ENCODE measurements around the gene ENDOV.

ENDOV gene

GRCh38 chr17:80413771-80414507 lies 1.0 kb upstream of the ENDOV start:
- TF ChIP-seq EZH2 (IDR thresholded peaks at IDR 0.05) (no peak), POLR2AphosphoS5 (IDR thresholded peaks at IDR 0.05; ENCODE audit: borderline replicate concordance, low read depth, low read length) (no peak), FOXP2 (optimal IDR thresholded peaks at IDR 0.05; ENCODE audit: control extremely low read depth, extremely low read length, insufficient read depth) (no peak)
- DNase-seq (ENCODE audit: low read depth, low spot score), result no peak
- Histone ChIP-seq H3K9ac (ENCODE audit: insufficient read length) (peak overlapping the region; percentile 91), H3K27ac (no peak overlapping the region), H3K36me3 (ENCODE audit: insufficient read depth, low read length) (no peaks in the 10 kb centered on the region), H3K9me3 (ENCODE audit: low read depth, low read length) (no peaks in the 10 kb centered on the region), H3K4me3 (peak overlapping the region; percentile 99)

- TF ChIP-seq POLR2AphosphoS5 (IDR thresholded peaks at IDR 0.05; ENCODE audit: borderline replicate concordance, low read depth, low read length) (no peak), FOXP2 (optimal IDR thresholded peaks at IDR 0.05; ENCODE audit: control extremely low read depth, extremely low read length, insufficient read depth) (no peak), EZH2 (IDR thresholded peaks at IDR 0.05) (no peak)
- no peak for DNase-seq (ENCODE audit: low read depth, low spot score)
- H3K4me3 ChIP-seq, result peak overlapping the region; percentile 99
- H3K27ac ChIP-seq, result no peak overlapping the region
- H3K36me3 ChIP-seq (ENCODE audit: insufficient read depth, low read length), result no peaks in the 10 kb centered on the region
- H3K9ac ChIP-seq (ENCODE audit: insufficient read length), result peak overlapping the region; percentile 91
- H3K9me3 ChIP-seq (ENCODE audit: low read depth, low read length), result no peaks in the 10 kb centered on the region
These were observed 512 bp upstream of the ENDOV start for GRCh38 chr17:80414508-80414802.

- no peaks in the 10 kb centered on the region for H3K9me3 ChIP-seq (ENCODE audit: low read depth, low read length)
- no peak for DNase-seq (ENCODE audit: low read depth, low spot score)
- peak overlapping the region; percentile 91 for H3K9ac ChIP-seq (ENCODE audit: insufficient read length)
- peak overlapping the region; percentile 99 for H3K4me3 ChIP-seq
- H3K36me3 ChIP-seq (ENCODE audit: insufficient read depth, low read length), result no peaks in the 10 kb centered on the region
- no peak overlapping the region for H3K27ac ChIP-seq
- no peak for TF ChIP-seq EZH2 (IDR thresholded peaks at IDR 0.05)
- no peak for TF ChIP-seq FOXP2 (optimal IDR thresholded peaks at IDR 0.05; ENCODE audit: control extremely low read depth, extremely low read length, insufficient read depth)
- TF ChIP-seq POLR2AphosphoS5 (IDR thresholded peaks at IDR 0.05; ENCODE audit: borderline replicate concordance, low read depth, low read length), result no peak
These were observed 715 bp downstream of the ENDOV start for GRCh38 chr17:80415626-80416137.

- TF ChIP-seq EZH2 (IDR thresholded peaks at IDR 0.05) (no peak), FOXP2 (optimal IDR thresholded peaks at IDR 0.05; ENCODE audit: control extremely low read depth, extremely low read length, insufficient read depth) (no peak)
- Histone ChIP-seq H3K9ac (ENCODE audit: insufficient read length) (no peak overlapping the region), H3K36me3 (ENCODE audit: insufficient read depth, low read length) (no peaks in the 10 kb centered on the region), H3K4me3 (peak overlapping the region; percentile 99), H3K9me3 (ENCODE audit: low read depth, low read length) (no peaks in the 10 kb centered on the region), H3K27ac (no peak overlapping the region)
- no peak for DNase-seq (ENCODE audit: low read depth, low spot score)
These were observed 1.4 kb downstream of the ENDOV start for GRCh38 chr17:80416260-80416939.

- Histone ChIP-seq H3K9me3 (ENCODE audit: low read depth, low read length) (no peaks in the 10 kb centered on the region), H3K36me3 (ENCODE audit: insufficient read depth, low read length) (no peaks in the 10 kb centered on the region), H3K4me3 (no peak overlapping the region), H3K27ac (no peak overlapping the region), H3K9ac (ENCODE audit: insufficient read length) (no peak overlapping the region)
- TF ChIP-seq POLR2AphosphoS5 (IDR thresholded peaks at IDR 0.05; ENCODE audit: borderline replicate concordance, low read depth, low read length) (no peak), EZH2 (IDR thresholded peaks at IDR 0.05) (no peak), FOXP2 (optimal IDR thresholded peaks at IDR 0.05; ENCODE audit: control extremely low read depth, extremely low read length, insufficient read depth) (no peak)
- DNase-seq (ENCODE audit: low read depth, low spot score), result no peak
These were observed 1.9 kb downstream of the ENDOV start for GRCh38 chr17:80416940-80417293.

GRCh38 chr17:80418589-80418988 lies 3.6 kb downstream of the ENDOV start:
- H3K9me3 ChIP-seq (ENCODE audit: low read depth, low read length), result no peaks in the 10 kb centered on the region
- DNase-seq (ENCODE audit: low read depth, low spot score), result no peak
- no peak overlapping the region for H3K9ac ChIP-seq (ENCODE audit: insufficient read length)
- TF ChIP-seq POLR2AphosphoS5 (IDR thresholded peaks at IDR 0.05; ENCODE audit: borderline replicate concordance, low read depth, low read length) (no peak), EZH2 (IDR thresholded peaks at IDR 0.05) (no peak), FOXP2 (optimal IDR thresholded peaks at IDR 0.05; ENCODE audit: control extremely low read depth, extremely low read length, insufficient read depth) (no peak)
- no peak overlapping the region for H3K4me3 ChIP-seq
- no peaks in the 10 kb centered on the region for H3K36me3 ChIP-seq (ENCODE audit: insufficient read depth, low read length)
- no peak overlapping the region for H3K27ac ChIP-seq

- DNase-seq (ENCODE audit: low read depth, low spot score), result no peak
- TF ChIP-seq FOXP2 (optimal IDR thresholded peaks at IDR 0.05; ENCODE audit: control extremely low read depth, extremely low read length, insufficient read depth) (no peak), POLR2AphosphoS5 (IDR thresholded peaks at IDR 0.05; ENCODE audit: borderline replicate concordance, low read depth, low read length) (no peak), EZH2 (IDR thresholded peaks at IDR 0.05) (no peak)
- H3K36me3 ChIP-seq (ENCODE audit: insufficient read depth, low read length), result no peaks in the 10 kb centered on the region
- no peak overlapping the region for H3K27ac ChIP-seq
- H3K4me3 ChIP-seq, result no peak overlapping the region
- no peak overlapping the region for H3K9ac ChIP-seq (ENCODE audit: insufficient read length)
- H3K9me3 ChIP-seq (ENCODE audit: low read depth, low read length), result no peaks in the 10 kb centered on the region
These were observed 4.3 kb downstream of the ENDOV start for GRCh38 chr17:80419255-80419654.

GRCh38 chr17:80421381-80422090 lies 6.6 kb downstream of the ENDOV start:
- no peaks in the 10 kb centered on the region for H3K9me3 ChIP-seq (ENCODE audit: low read depth, low read length)
- H3K36me3 ChIP-seq (ENCODE audit: insufficient read depth, low read length), result no peaks in the 10 kb centered on the region
- TF ChIP-seq EZH2 (IDR thresholded peaks at IDR 0.05) (no peak), FOXP2 (optimal IDR thresholded peaks at IDR 0.05; ENCODE audit: control extremely low read depth, extremely low read length, insufficient read depth) (no peak), POLR2AphosphoS5 (IDR thresholded peaks at IDR 0.05; ENCODE audit: borderline replicate concordance, low read depth, low read length) (no peak)
- DNase-seq (ENCODE audit: low read depth, low spot score), result no peak
- H3K4me3 ChIP-seq, result no peak overlapping the region
- no peak overlapping the region for H3K27ac ChIP-seq
- no peak overlapping the region for H3K9ac ChIP-seq (ENCODE audit: insufficient read length)

Measured in SK-N-MC (cell line).